Measurements from ENCODE around the gene GNAS-AS1. TPM values are rescaled to one million over a fixed set of nuclear protein-coding genes. Genes with fewer than 3 reads are reported as not detected.
"Not testable (repeated sequence)": the region's sequence is repeated elsewhere in the genome, so short reads cannot be mapped to it uniquely, and the experiment has no call there.

Gene GNAS-AS1
- polyA plus RNA-seq, 1 donor = 1.0 TPM

- no peak for DNase-seq
These were observed 15.5 kb downstream of the GNAS-AS1 start for GRCh38 chr20:58835231-58835630.

- no peak for DNase-seq
These were observed 16.8 kb downstream of the GNAS-AS1 start for GRCh38 chr20:58833921-58834320.

GRCh38 chr20:58832457-58832856, 18.2 kb downstream of the GNAS-AS1 start:
- DNase-seq = no peak

- no peak for DNase-seq
These were observed 21.2 kb downstream of the GNAS-AS1 start for GRCh38 chr20:58829531-58829941.

GRCh38 chr20:58828804-58829203, 21.9 kb downstream of the GNAS-AS1 start:
- DNase-seq = not testable (repeated sequence)

GRCh38 chr20:58828136-58828535, 22.6 kb downstream of the GNAS-AS1 start:
- no peak for DNase-seq

GRCh38 chr20:58826271-58826670, 24.4 kb downstream of the GNAS-AS1 start:
- no peak for DNase-seq

GRCh38 chr20:58825450-58825849, 25.3 kb downstream of the GNAS-AS1 start:
- no peak for DNase-seq

GRCh38 chr20:58824843-58825242, 25.9 kb downstream of the GNAS-AS1 start:
- no peak for DNase-seq

GRCh38 chr20:58822748-58823730, 27.7 kb downstream of the GNAS-AS1 start:
- no peak for DNase-seq

GRCh38 chr20:58822149-58822548, 28.6 kb downstream of the GNAS-AS1 start:
- DNase-seq = no peak

GRCh38 chr20:58820515-58820914, 30.2 kb downstream of the GNAS-AS1 start:
- DNase-seq = not testable (repeated sequence)

GRCh38 chr20:58819921-58820320, 30.8 kb downstream of the GNAS-AS1 start:
- no peak for DNase-seq

GRCh38 chr20:58818586-58819285, 32.0 kb downstream of the GNAS-AS1 start:
- no peak for DNase-seq

GRCh38 chr20:58817748-58818147, 33.0 kb downstream of the GNAS-AS1 start:
- DNase-seq = no peak

GRCh38 chr20:58816957-58817651, 33.6 kb downstream of the GNAS-AS1 start:
- no peak for DNase-seq

- DNase-seq = no peak
These were observed 34.7 kb downstream of the GNAS-AS1 start for GRCh38 chr20:58816051-58816450.

- DNase-seq = no peak
These were observed 35.3 kb downstream of the GNAS-AS1 start for GRCh38 chr20:58815448-58815847.

GRCh38 chr20:58813369-58813768, 37.3 kb downstream of the GNAS-AS1 start:
- no peak for DNase-seq

- no peak for DNase-seq
These were observed 39.4 kb downstream of the GNAS-AS1 start for GRCh38 chr20:58811334-58811733.

- no peak for DNase-seq
These were observed 39.8 kb downstream of the GNAS-AS1 start for GRCh38 chr20:58810879-58811250.

- no peak for DNase-seq
These were observed 40.4 kb downstream of the GNAS-AS1 start for GRCh38 chr20:58810116-58810878.
